Right lobe of liver (tissue), 6 donors: ENCODE data around the gene NDUFAF2. TPM values are rescaled to one million over a fixed set of nuclear protein-coding genes. Genes with fewer than 3 reads are reported as not detected.

Experiments
- ATAC-seq, 4 donors: fragments of 200-7000 bp; cut with Tn5 transposase; one replicate each; pipeline ENCODE4 v1.9.1; 2020; ENCODE audit warnings: mild to moderate bottlenecking in 4 of 4, moderate library complexity in 4 of 4
- DNase-seq, 3 donors: peaks; one replicate each; pipeline ENCODE4 v3.0.0-alpha.2; 2020
- H3K27ac ChIP-seq, 3 donors: fragments of 200-600 bp; one replicate each; pipeline ENCODE4 v1.8.0; 2022
- H3K27me3 ChIP-seq, 2 donors: fragments of 200-600 bp; one replicate each; pipeline ENCODE4 v1.8.0; 2022
- H3K36me3 ChIP-seq, 4 donors: fragments of 200-600 bp; sonication (generic) in 1 of 4; one replicate each; pipeline versions ENCODE4 v1.5.1 to v1.8.0; 2017 to 2022; ENCODE audit warnings: control low read depth in 1 of 4
- H3K4me1 ChIP-seq, 4 donors: fragments of 200-600 bp; sonication (generic) in 1 of 4; one replicate each; pipeline versions ENCODE4 v1.5.1 to v1.8.0; 2017 to 2022; ENCODE audit warnings: control low read depth in 1 of 4
- H3K4me3 ChIP-seq, 3 donors: fragments of 200-600 bp; one replicate each; pipeline ENCODE4 v1.8.0; 2022
- H3K9me3 ChIP-seq, 4 donors: fragments of 200-600 bp; sonication (generic) in 1 of 4; one replicate each; pipeline versions ENCODE4 v1.5.1 to v1.8.0; 2017 to 2022; ENCODE audit warnings: control low read depth in 1 of 4
- POLR2A ChIP-seq: fragments of 450-650 bp; IDR thresholded peaks from one replicate; pipeline ENCODE4 v1.6.1; 2017; ENCODE audit warnings: antibody characterized with exemption, mild to moderate bottlenecking
- WGBS: methylation state at CpG from one replicate; pipeline ENCODE4 v1.1.6; 2018; ENCODE audit warnings: low coverage, low lambda C conversion rate; ENCODE audit not compliant: insufficient coverage; ENCODE audit errors: missing lambda C conversion rate; 5-methylcytosine and 5-hydroxymethylcytosine counted together
- intact Hi-C, 2 donors: fragments of 100-400 bp; cut with DNase I; formaldehyde crosslinking; loops; one replicate each; pipeline versions ENCODE4 v1.11.2 to v1.14.1; 2022
- total RNA-seq, 6 experiments: library from RNA; depleted of rRNA in 2 of 6; stranded (reverse); fragments of >200 nt in 2 of 6; fragmentation: NEBNext Ultra II Directional in 3 of 6; extraction: Animal tissue kit (Norgen Biotek cat#: 25700) in 3 of 6; gene quantifications; one replicate each; pipeline versions ENCODE4 v1.1.0 to v1.2.4, GENCODE V29; 2016 to 2023
- TF ChIP-seq, protein P1 (sequence below), 4 donors: fragments of 200-600 bp in 3 of 4; fragments of 450-650 bp in 1 of 4; IDR thresholded peaks; one replicate each; pipeline versions ENCODE4 v1.5.1 to v1.8.0; 2016 to 2022; ENCODE audit warnings: antibody characterized with exemption in 4 of 4, mild to moderate bottlenecking in 2 of 4
- donor health status: DM: no; HTN: yes; CAD: no.
- donor health status: DM: no; HTN: no; CAD: no.
- donor health status: DM: no; HTN: no; CAD: no.
- donor health status: DM: no; HTN: yes; CAD: no.
- donor health status: DM: no; HTN: yes; CAD: no.

NDUFAF2 gene
- total RNA-seq, 6 experiments from 2014 or later: 8.4 to 30.1 (median 11.8) TPM

DNA sequence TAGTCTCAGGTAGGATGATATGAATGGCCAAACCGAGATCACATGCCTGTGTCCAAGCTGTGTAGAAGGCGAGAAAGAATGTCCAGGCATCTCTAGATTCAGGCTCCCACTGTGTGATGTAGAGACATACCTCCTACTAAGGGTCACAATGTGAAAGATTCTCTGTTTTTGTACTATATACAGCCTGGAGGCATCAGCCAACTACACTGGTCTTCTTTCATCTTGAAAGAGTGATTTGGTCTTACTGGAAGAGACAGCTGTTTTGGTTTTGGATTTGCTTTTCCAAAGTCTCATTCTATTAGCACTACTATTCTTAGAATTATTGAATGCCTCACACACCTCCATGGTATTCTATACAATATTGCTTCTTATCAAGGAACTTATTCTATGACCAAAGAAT, 26.5 kb upstream of the NDUFAF2 start:
- Histone ChIP-seq H3K4me3 (no peak overlapping the region), H3K27ac (no peak overlapping the region), H3K36me3 (no peaks in the 10 kb centered on the region), H3K4me1 (no peaks in the 10 kb centered on the region), H3K27me3 (no peaks in the 10 kb centered on the region), H3K9me3 (no peaks in the 10 kb centered on the region)
- DNase-seq (no peak), ATAC-seq (no peak)
- 93% methylated on average over 2 of the region's 2 CpGs for WGBS
- intact Hi-C loops: no loop called here
- no peak for TF ChIP-seq POLR2A
- TF ChIP-seq, protein P1, sequence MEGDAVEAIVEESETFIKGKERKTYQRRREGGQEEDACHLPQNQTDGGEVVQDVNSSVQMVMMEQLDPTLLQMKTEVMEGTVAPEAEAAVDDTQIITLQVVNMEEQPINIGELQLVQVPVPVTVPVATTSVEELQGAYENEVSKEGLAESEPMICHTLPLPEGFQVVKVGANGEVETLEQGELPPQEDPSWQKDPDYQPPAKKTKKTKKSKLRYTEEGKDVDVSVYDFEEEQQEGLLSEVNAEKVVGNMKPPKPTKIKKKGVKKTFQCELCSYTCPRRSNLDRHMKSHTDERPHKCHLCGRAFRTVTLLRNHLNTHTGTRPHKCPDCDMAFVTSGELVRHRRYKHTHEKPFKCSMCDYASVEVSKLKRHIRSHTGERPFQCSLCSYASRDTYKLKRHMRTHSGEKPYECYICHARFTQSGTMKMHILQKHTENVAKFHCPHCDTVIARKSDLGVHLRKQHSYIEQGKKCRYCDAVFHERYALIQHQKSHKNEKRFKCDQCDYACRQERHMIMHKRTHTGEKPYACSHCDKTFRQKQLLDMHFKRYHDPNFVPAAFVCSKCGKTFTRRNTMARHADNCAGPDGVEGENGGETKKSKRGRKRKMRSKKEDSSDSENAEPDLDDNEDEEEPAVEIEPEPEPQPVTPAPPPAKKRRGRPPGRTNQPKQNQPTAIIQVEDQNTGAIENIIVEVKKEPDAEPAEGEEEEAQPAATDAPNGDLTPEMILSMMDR (IDR thresholded peaks at IDR 0.05): no peak

DNA sequence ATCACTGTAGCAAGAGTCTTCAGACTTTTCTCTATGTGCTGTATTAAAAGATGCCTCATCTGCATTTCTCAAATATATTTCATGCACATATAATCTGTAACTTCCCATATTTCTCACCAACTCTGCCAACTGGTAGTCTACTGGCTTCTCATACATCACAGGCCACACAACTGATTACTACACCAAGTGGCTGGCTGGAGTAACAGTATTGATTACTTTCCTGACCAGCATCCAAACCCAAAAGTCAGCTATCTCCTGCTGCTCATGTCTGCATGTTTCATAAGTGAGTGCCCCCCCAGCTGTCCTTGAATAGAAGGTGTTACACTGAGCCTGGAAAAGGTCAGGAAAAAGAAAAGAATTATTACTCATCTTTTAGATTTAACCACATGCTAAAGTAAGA, 17.6 kb upstream of the NDUFAF2 start:
- H3K36me3 ChIP-seq: peaks cover 0 to 4% (median 0%) of the 10 kb centered on the region in 4 donors
- no peak overlapping the region for H3K27ac ChIP-seq
- TF ChIP-seq, protein P1 (IDR thresholded peaks at IDR 0.05): no peak
- no peak for TF ChIP-seq POLR2A
- intact Hi-C loops: no loop called here
- no peaks in the 10 kb centered on the region for H3K9me3 ChIP-seq
- peak in 1 of 3 donors; percentile 49 for DNase-seq
- peak; percentile 70 to 97 (median 83) for ATAC-seq
- H3K4me1 ChIP-seq: peaks cover 0 to 8% (median 0%) of the 10 kb centered on the region in 4 donors
- H3K4me3 ChIP-seq: no peak overlapping the region
- H3K27me3 ChIP-seq: no peaks in the 10 kb centered on the region

DNA sequence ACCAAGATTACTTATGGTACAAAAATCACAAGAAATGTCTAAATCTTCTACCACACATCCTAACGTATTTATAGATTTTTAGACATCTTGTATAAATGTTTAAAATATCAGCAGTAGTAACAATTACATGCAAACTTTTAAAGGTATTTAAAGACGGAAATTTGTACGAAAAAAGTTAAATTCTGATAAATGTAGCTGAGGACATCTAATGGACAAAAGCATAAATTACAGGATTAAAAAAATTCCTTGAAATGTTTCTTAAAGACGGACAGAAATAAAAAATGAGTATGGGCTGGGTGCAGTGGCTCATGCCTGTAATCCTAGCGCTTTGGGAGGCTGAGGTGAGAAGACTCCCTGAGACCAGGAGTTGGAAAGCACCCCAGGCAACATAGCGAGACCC, 16.0 kb upstream of the NDUFAF2 start:
- Histone ChIP-seq H3K27ac (no peak overlapping the region), H3K4me1 (peaks cover 0 to 8% (median 0%) of the 10 kb centered on the region in 4 donors), H3K27me3 (no peaks in the 10 kb centered on the region), H3K4me3 (no peak overlapping the region), H3K9me3 (no peaks in the 10 kb centered on the region), H3K36me3 (peaks cover 0 to 2% (median 0%) of the 10 kb centered on the region in 4 donors)
- DNase-seq (no peak), ATAC-seq (no peak)
- intact Hi-C loops: no loop called here
- 77% methylated on average over 5 of the region's 6 CpGs for WGBS
- TF ChIP-seq, protein P1 (IDR thresholded peaks at IDR 0.05): peak in 3 of 4 donors; percentile 17 to 33 (median 20)
- no peak for TF ChIP-seq POLR2A

DNA sequence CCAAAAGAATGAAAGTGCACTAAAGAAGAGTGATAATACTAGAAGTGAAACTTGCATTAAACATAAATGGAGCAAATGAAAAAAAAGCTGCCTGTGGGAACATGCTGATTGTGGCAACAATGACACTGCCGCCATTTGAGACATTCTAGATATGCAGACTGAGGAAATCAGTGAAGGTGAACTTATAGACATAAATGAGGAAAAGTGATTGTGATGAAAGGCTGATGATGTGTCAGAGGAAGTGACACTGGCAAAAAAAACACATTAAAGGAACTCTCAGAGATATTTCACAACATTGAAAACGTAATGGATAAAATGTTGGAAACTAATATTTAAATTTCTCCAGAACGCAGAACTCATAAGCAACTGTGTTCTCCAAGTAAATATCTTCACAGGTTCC, 1.4 kb upstream of the NDUFAF2 start:
- Histone ChIP-seq H3K9me3 (no peaks in the 10 kb centered on the region), H3K4me1 (peaks cover 0 to 11% (median 0%) of the 10 kb centered on the region in 4 donors), H3K27ac (no peak overlapping the region), H3K36me3 (no peaks in the 10 kb centered on the region), H3K4me3 (no peak overlapping the region), H3K27me3 (no peaks in the 10 kb centered on the region)
- ATAC-seq (no peak), DNase-seq (no peak)
- TF ChIP-seq, protein P1 (IDR thresholded peaks at IDR 0.05): no peak
- intact Hi-C loops: no loop called here
- WGBS: 43% methylated on average over 3 of the region's 3 CpGs

DNA sequence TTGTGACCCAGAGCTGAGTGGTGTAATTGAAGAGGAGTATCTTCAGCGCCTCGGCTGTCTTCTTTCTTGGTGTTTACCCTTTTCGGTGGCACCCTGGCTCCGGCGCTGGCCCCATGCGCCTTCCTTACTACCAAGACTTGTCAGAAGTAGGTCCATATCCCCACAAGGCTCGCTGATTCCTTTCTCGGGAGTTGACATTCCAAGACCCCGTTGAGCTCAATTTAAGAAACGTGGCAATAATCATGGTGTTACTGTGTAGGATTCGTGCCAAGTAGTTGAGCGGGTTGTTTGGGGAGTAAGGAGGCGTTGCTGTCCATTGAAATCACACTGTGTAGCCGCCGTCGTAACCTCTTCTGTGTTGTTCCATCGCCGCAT, 795 bp downstream of the NDUFAF2 start:
- no peaks in the 10 kb centered on the region for H3K36me3 ChIP-seq
- WGBS: 4% methylated on average over 17 of the region's 18 CpGs
- peak overlapping the region; percentile 66 to 84 (median 76) for H3K4me3 ChIP-seq
- H3K27ac ChIP-seq: peak overlapping the region; percentile 41 to 58 (median 52)
- DNase-seq: peak in 2 of 3 donors; percentile 30 to 46
- peak; percentile 37 to 42 (median 40) for ATAC-seq
- H3K9me3 ChIP-seq: no peaks in the 10 kb centered on the region
- H3K4me1 ChIP-seq: peaks cover 0 to 11% (median 0%) of the 10 kb centered on the region in 4 donors
- intact Hi-C loops: no loop called here
- H3K27me3 ChIP-seq: no peaks in the 10 kb centered on the region
- no peak for TF ChIP-seq POLR2A
- TF ChIP-seq, protein P1 (IDR thresholded peaks at IDR 0.05): no peak
